Measurements from ENCODE around the gene ZNF579.

DNA sequence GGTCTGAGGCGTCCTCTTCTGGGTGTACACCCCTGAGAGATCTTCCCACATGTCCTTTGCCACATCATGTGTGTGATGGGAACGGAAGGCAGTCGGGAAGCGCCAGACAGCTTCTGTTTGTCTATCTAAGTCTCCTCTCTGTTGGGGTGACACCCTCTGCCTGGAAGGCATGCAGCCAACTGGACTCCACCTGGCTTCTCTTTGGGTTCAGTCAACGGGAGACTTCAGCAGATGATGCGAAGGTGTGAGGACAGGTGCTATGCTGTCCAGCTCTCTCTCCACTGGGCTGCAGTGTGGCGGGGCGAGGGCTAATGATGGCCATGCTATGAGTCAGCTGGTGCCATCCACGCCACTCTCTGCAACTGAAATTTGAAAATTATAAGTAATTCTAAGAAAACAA lies 21.0 kb downstream of the ZNF579 start:
- TF ChIP-seq, protein P1, sequence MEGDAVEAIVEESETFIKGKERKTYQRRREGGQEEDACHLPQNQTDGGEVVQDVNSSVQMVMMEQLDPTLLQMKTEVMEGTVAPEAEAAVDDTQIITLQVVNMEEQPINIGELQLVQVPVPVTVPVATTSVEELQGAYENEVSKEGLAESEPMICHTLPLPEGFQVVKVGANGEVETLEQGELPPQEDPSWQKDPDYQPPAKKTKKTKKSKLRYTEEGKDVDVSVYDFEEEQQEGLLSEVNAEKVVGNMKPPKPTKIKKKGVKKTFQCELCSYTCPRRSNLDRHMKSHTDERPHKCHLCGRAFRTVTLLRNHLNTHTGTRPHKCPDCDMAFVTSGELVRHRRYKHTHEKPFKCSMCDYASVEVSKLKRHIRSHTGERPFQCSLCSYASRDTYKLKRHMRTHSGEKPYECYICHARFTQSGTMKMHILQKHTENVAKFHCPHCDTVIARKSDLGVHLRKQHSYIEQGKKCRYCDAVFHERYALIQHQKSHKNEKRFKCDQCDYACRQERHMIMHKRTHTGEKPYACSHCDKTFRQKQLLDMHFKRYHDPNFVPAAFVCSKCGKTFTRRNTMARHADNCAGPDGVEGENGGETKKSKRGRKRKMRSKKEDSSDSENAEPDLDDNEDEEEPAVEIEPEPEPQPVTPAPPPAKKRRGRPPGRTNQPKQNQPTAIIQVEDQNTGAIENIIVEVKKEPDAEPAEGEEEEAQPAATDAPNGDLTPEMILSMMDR (IDR thresholded peaks at IDR 0.05 in 2 of 3, conservative IDR thresholded peaks at IDR 0.05 in 1 of 3; ENCODE audit: insufficient read depth in 2 of 3, low read depth in 1 of 3, low read length in 3 of 3), result no peak
- no peak for TF ChIP-seq ARNT (IDR thresholded peaks at IDR 0.05)

Measured in K562 (cell line).